Loucy (cell line): Measurements from ENCODE around the gene ITGA6.

Experiments used
- H2AFZ ChIP-seq: fragments of 200-600 bp; sonication (generic); 2 replicates; pipeline ENCODE4 v1.6.0; 2016; ENCODE audit warnings: antibody characterized with exemption, mild to moderate bottlenecking, low read length, moderate library complexity
- H3F3A ChIP-seq: fragments of 200-600 bp; 2 replicates; pipeline ENCODE4 v1.6.0; 2016; ENCODE audit warnings: antibody characterized with exemption, low read depth, mild to moderate bottlenecking
- H3K27me3 ChIP-seq: fragments of 200-600 bp; sonication (generic); 2 replicates; pipeline ENCODE4 v1.6.1; 2014; ENCODE audit warnings: low read length, mild to moderate bottlenecking; ENCODE audit not compliant: insufficient read depth, poor library complexity, severe bottlenecking
- H3K36me3 ChIP-seq: fragments of 200-600 bp; sonication (generic); 2 replicates; pipeline ENCODE4 v1.6.1; 2016; ENCODE audit warnings: low read length; ENCODE audit not compliant: insufficient read depth
- H3K4me1 ChIP-seq: fragments of 200-600 bp; sonication (generic); 2 replicates; pipeline ENCODE4 v1.5.1; 2014; ENCODE audit warnings: low read length, mild to moderate bottlenecking; ENCODE audit not compliant: insufficient read depth, poor library complexity, severe bottlenecking
- H3K4me2 ChIP-seq: fragments of 200-600 bp; sonication (generic); 2 replicates; pipeline ENCODE4 v1.6.0; 2014; ENCODE audit warnings: antibody characterized with exemption, low read length, low read depth, mild to moderate bottlenecking; ENCODE audit not compliant: poor library complexity, severe bottlenecking
- H3K4me3 ChIP-seq: fragments of 200-600 bp; sonication (generic); 2 replicates; pipeline ENCODE4 v1.5.1; 2014; ENCODE audit warnings: low read length, mild to moderate bottlenecking, mixed read lengths; ENCODE audit not compliant: poor library complexity, severe bottlenecking
- H3K79me2 ChIP-seq: fragments of 200-600 bp; sonication (generic); 2 replicates; pipeline ENCODE4 v1.6.1; 2014; ENCODE audit warnings: low read length; ENCODE audit not compliant: insufficient read depth
- H3K9ac ChIP-seq: fragments of 200-600 bp; sonication (generic); 2 replicates; pipeline ENCODE4 v1.6.0; 2014; ENCODE audit warnings: mild to moderate bottlenecking, low read depth, low read length, moderate library complexity; ENCODE audit not compliant: poor library complexity, severe bottlenecking
- H3K9me2 ChIP-seq: fragments of 200-600 bp; sonication (generic); replicated peaks from 2 replicates; pipeline ENCODE4 v1.6.1; 2016; ENCODE audit warnings: low read depth, low read length, mixed read lengths
- H3K9me3 ChIP-seq: fragments of 200-600 bp; sonication (generic); 2 replicates; pipeline ENCODE4 v1.6.1; 2014; ENCODE audit warnings: mild to moderate bottlenecking, antibody characterized with exemption, low read length, low read depth; ENCODE audit not compliant: insufficient read depth
- H4K20me1 ChIP-seq: fragments of 200-600 bp; sonication (generic); 2 replicates; pipeline ENCODE4 v1.6.0; 2014; ENCODE audit warnings: antibody characterized with exemption, low read length, mild to moderate bottlenecking; ENCODE audit not compliant: insufficient read depth, poor library complexity, severe bottlenecking
- EZH2phosphoT487 ChIP-seq: fragments of 200-600 bp; IDR thresholded peaks from 2 replicates; pipeline ENCODE4 v1.6.1; 2018; ENCODE audit warnings: antibody characterized with exemption, mild to moderate bottlenecking, moderate library complexity, borderline replicate concordance
- TF ChIP-seq, protein P1 (sequence below): fragments of 200-600 bp; sonication (generic); conservative IDR thresholded peaks from 2 replicates; pipeline ENCODE4 v1.5.1; 2014; ENCODE audit warnings: mild to moderate bottlenecking, antibody characterized with exemption, low read length

The ITGA6 gene

DNA sequence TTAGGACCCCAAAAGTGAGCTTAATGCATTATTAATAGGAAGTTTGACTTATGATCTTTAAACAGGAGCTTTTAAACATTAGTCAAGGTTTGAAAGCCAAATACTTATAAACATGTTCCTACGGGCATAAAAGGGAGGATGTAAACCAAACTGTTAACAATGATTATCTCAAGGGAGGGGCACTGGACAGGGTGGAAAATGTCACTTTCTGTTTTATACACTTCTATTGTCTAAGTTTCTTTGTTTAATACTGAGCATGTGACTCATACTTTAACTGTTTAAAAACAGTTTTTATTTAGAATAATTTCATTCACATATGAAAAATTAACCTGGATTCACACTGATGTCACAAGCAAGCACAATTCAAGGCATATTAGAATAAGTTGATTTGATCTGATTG lies 18.3 kb upstream of the ITGA6 start:
- Histone ChIP-seq H2AFZ (peak overlapping the region; percentile 66), H4K20me1 (no peaks in the 10 kb centered on the region)

DNA sequence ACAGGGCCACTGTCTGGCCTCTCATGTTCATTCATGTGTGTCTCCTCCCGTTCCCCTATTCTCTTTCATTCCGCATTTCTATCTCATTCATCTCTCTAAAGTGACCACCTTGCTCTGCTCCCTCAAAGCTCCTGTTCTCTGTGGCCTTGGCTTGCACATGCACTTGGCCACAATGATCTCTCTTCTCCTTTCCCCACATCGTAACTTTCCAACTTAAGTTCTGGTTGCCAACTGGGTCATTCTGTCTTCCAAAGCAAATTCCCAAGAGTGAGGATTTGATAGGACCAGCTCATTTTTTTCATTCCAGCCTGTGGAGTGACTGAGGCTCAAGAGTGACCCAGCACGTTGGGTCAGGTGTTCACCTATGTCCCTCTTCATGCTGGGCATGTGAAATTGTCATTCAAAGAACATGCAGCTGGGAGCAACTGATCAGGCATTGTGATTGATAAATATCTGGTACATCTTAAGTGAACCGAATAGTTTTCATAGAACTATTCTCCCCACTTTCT lies 14.3 kb upstream of the ITGA6 start:
- H3K4me3 ChIP-seq = no peak overlapping the region
- H4K20me1 ChIP-seq = no peaks in the 10 kb centered on the region
- H3K4me2 ChIP-seq = no peak overlapping the region
- H3K9ac ChIP-seq = no peak overlapping the region
- no peaks in the 10 kb centered on the region for H3K36me3 ChIP-seq
- H3K27me3 ChIP-seq = no peaks in the 10 kb centered on the region
- H3K4me1 ChIP-seq = peaks cover 12% of the 10 kb centered on the region
- H3F3A ChIP-seq = no peaks in the 10 kb centered on the region
- H3K79me2 ChIP-seq = no peaks in the 10 kb centered on the region
- H2AFZ ChIP-seq = no peak overlapping the region
- no peak for TF ChIP-seq EZH2phosphoT487
- TF ChIP-seq, protein P1, sequence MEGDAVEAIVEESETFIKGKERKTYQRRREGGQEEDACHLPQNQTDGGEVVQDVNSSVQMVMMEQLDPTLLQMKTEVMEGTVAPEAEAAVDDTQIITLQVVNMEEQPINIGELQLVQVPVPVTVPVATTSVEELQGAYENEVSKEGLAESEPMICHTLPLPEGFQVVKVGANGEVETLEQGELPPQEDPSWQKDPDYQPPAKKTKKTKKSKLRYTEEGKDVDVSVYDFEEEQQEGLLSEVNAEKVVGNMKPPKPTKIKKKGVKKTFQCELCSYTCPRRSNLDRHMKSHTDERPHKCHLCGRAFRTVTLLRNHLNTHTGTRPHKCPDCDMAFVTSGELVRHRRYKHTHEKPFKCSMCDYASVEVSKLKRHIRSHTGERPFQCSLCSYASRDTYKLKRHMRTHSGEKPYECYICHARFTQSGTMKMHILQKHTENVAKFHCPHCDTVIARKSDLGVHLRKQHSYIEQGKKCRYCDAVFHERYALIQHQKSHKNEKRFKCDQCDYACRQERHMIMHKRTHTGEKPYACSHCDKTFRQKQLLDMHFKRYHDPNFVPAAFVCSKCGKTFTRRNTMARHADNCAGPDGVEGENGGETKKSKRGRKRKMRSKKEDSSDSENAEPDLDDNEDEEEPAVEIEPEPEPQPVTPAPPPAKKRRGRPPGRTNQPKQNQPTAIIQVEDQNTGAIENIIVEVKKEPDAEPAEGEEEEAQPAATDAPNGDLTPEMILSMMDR = no peak
- H3K9me3 ChIP-seq = no peaks in the 10 kb centered on the region
- H3K9me2 ChIP-seq = no peaks in the 10 kb centered on the region

More for the DNA sequence above, 18.3 kb upstream of the ITGA6 start:
- Histone ChIP-seq H3F3A (no peaks in the 10 kb centered on the region), H3K9me2 (no peaks in the 10 kb centered on the region), H3K9me3 (no peaks in the 10 kb centered on the region), H3K27me3 (no peaks in the 10 kb centered on the region), H3K9ac (no peak overlapping the region), H3K4me3 (no peak overlapping the region), H3K79me2 (no peaks in the 10 kb centered on the region), H3K4me1 (peaks cover 9% of the 10 kb centered on the region), H3K36me3 (no peaks in the 10 kb centered on the region), H3K4me2 (no peak overlapping the region)
- TF ChIP-seq, protein P1 = no peak
- TF ChIP-seq EZH2phosphoT487 = no peak

GRCh38 chr2:172415157-172415864 lies 12.1 kb upstream of the ITGA6 start:
- H3K36me3 ChIP-seq = no peaks in the 10 kb centered on the region
- no peak overlapping the region for H3K4me3 ChIP-seq
- H3K9me2 ChIP-seq = no peaks in the 10 kb centered on the region
- H3K27me3 ChIP-seq = no peaks in the 10 kb centered on the region
- H3K4me2 ChIP-seq = no peak overlapping the region
- H2AFZ ChIP-seq = no peak overlapping the region
- H3F3A ChIP-seq = no peaks in the 10 kb centered on the region
- no peaks in the 10 kb centered on the region for H3K79me2 ChIP-seq
- H3K9me3 ChIP-seq = no peaks in the 10 kb centered on the region
- no peaks in the 10 kb centered on the region for H4K20me1 ChIP-seq
- no peak overlapping the region for H3K9ac ChIP-seq
- peaks cover 12% of the 10 kb centered on the region for H3K4me1 ChIP-seq
- no peak for TF ChIP-seq EZH2phosphoT487
- TF ChIP-seq, protein P1 = no peak
